ENCODE data around the gene TAF11L4. TPM values are rescaled to one million over a fixed set of nuclear protein-coding genes. Genes with fewer than 3 reads are reported as not detected.
"Not testable (repeated sequence)": the region's sequence is repeated elsewhere in the genome, so short reads cannot be mapped to it uniquely, and the experiment has no call there.

The TAF11L4 gene
- total RNA-seq, result not detected

GRCh38 chr5:17521501-17521900 is at the start of gene TAF11L4:
TAF11L4 (plus strand) TSS chr5:17521801.
- WGBS, 2 donors, result no CpG with 5 or more reads among the region's 15 CpGs
- H3K4me3 ChIP-seq; H3K4me1 ChIP-seq; H3K36me3 ChIP-seq; H3K9me3 ChIP-seq; intact Hi-C loops (cut with DNase I); DNase-seq; H3K27me3 ChIP-seq; H3K27ac ChIP-seq: not testable (repeated sequence)

GRCh38 chr5:17475064-17475463 is 46.5 kb upstream of the TAF11L4 start:
- H3K4me3 ChIP-seq; H3K27ac ChIP-seq; H3K9me3 ChIP-seq; H3K27me3 ChIP-seq; DNase-seq; intact Hi-C loops (cut with DNase I); H3K36me3 ChIP-seq; H3K4me1 ChIP-seq: not testable (repeated sequence)

GRCh38 chr5:17477043-17477442 is 44.6 kb upstream of the TAF11L4 start:
- intact Hi-C loops (cut with DNase I), result no loop called here
- no peak for DNase-seq

GRCh38 chr5:17477573-17478265 is 43.9 kb upstream of the TAF11L4 start:
- DNase-seq, result no peak
- TF ChIP-seq POLR2A (IDR thresholded peaks at IDR 0.05) (no peak), CTCF (IDR thresholded peaks at IDR 0.05) (no peak)
- H3K27me3 ChIP-seq, result no peaks in the 10 kb centered on the region
- WGBS, 2 donors, result 73 to 86% methylated on average over 7 of the region's 7 CpGs
- H3K9me3 ChIP-seq, result no peaks in the 10 kb centered on the region
- H3K36me3 ChIP-seq, result no peaks in the 10 kb centered on the region
- H3K4me1 ChIP-seq, result no peaks in the 10 kb centered on the region
- no peak overlapping the region for H3K4me3 ChIP-seq
- H3K27ac ChIP-seq, result no peak overlapping the region
- intact Hi-C loops (cut with DNase I), result no loop called here

More at GRCh38 chr5:17477043-17477442, 44.6 kb upstream of the TAF11L4 start:
- TF ChIP-seq POLR2A (IDR thresholded peaks at IDR 0.05), result no peak
- TF ChIP-seq CTCF (IDR thresholded peaks at IDR 0.05), result no peak
- Histone ChIP-seq H3K36me3 (no peaks in the 10 kb centered on the region), H3K27me3 (no peaks in the 10 kb centered on the region), H3K27ac (no peak overlapping the region), H3K4me3 (no peak overlapping the region), H3K9me3 (no peaks in the 10 kb centered on the region), H3K4me1 (no peaks in the 10 kb centered on the region)
- WGBS, 2 donors, result 70 to 84% methylated on average over 3 of the region's 3 CpGs

GRCh38 chr5:17481378-17481777 is 40.2 kb upstream of the TAF11L4 start:
- Histone ChIP-seq H3K27ac (no peak overlapping the region), H3K4me3 (no peak overlapping the region), H3K27me3 (no peaks in the 10 kb centered on the region), H3K4me1 (no peaks in the 10 kb centered on the region), H3K36me3 (no peaks in the 10 kb centered on the region), H3K9me3 (no peaks in the 10 kb centered on the region)
- TF ChIP-seq CTCF (IDR thresholded peaks at IDR 0.05) (no peak), POLR2A (IDR thresholded peaks at IDR 0.05) (no peak)
- no peak for DNase-seq
- intact Hi-C loops (cut with DNase I), result no loop called here
- 62 to 76% methylated on average over 4 of the region's 4 CpGs for WGBS, 2 donors

- intact Hi-C loops (cut with DNase I), result no loop called here
- 66 to 67% methylated on average over 2 of the region's 2 CpGs for WGBS, 2 donors
- TF ChIP-seq CTCF (IDR thresholded peaks at IDR 0.05), result no peak
- TF ChIP-seq POLR2A (IDR thresholded peaks at IDR 0.05), result no peak
- no peaks in the 10 kb centered on the region for H3K36me3 ChIP-seq
- H3K9me3 ChIP-seq, result no peaks in the 10 kb centered on the region
- no peaks in the 10 kb centered on the region for H3K4me1 ChIP-seq
- no peak overlapping the region for H3K27ac ChIP-seq
- H3K27me3 ChIP-seq, result no peaks in the 10 kb centered on the region
- H3K4me3 ChIP-seq, result no peak overlapping the region
- no peak for DNase-seq
Measured at GRCh38 chr5:17482790-17483189, 38.8 kb upstream of the TAF11L4 start.

- intact Hi-C loops (cut with DNase I); H3K27me3 ChIP-seq; DNase-seq; H3K4me1 ChIP-seq; H3K36me3 ChIP-seq; H3K27ac ChIP-seq; H3K4me3 ChIP-seq; H3K9me3 ChIP-seq: not testable (repeated sequence)
- WGBS, 2 donors, result 87 to 93% methylated on average over 8 to 10 of the region's 10 CpGs
Measured at GRCh38 chr5:17486464-17487173, 35.0 kb upstream of the TAF11L4 start.

Measured in esophagus squamous epithelium (tissue), 5 donors.